Skin of body (tissue), 2 donors: ENCODE measurements around the gene SLC35G1. TPM values are rescaled to one million over a fixed set of nuclear protein-coding genes. Genes with fewer than 3 reads are reported as not detected.

Source experiments
- DNase-seq: peaks from one replicate; lab custom pipeline; 2025; lab: John Stamatoyannopoulos, UW
- total RNA-seq: library from RNA; depleted of rRNA; stranded (reverse); fragments of >200 nt; gene quantifications from one replicate; pipeline ENCODE4 v1.2.3, GENCODE V29; 2014

SLC35G1 gene
- total RNA-seq, 1 donor from 2014 or later, result 3.2 TPM

DNA sequence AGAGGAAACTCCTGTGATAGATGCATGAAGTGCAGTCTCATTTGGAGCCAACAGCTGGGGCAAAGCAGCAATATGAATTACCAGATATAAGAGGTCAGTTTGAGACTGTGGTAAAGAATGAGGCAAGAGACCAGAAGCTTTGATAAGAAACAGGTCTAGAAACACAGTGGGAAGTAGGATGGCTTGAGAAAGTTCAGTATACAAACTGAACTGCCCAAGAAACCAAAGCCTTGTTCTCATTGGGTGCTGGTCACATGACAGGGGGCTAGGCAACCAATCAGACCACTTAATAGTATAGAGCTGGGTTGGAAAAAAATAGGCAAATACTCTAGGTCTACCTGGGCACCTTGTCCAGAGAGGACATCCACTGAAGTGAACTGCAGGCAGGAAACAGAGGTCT lies 53.7 kb downstream of the SLC35G1 start:
- DNase-seq, result no peak

DNA sequence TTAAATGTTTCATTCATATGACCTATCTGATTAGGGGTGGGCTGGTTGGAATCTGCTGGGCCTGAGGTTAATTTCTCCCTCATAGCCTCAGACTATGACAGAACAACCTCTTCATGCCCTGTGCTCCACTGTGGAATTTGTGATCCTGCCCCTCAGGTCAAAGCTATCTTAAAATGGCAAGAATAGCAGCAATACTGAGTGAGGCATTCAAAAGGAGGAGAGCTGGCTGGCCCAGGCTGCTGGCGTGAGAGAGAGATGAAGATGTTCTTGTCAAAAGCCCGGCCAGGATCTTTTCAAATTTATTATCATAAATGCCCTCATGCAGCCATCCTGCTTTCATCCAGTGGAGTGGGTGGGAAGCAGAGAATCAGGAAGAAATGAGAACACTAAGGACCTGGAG lies 58.1 kb downstream of the SLC35G1 start:
- DNase-seq, result no peak

Other genes starting within 250 kb of the SLC35G1 start
- 30.9 TPM for gene FRA10AC1, start 191.4 kb upstream of the SLC35G1 start, total RNA-seq
- gene LGI1, start 136.0 kb upstream of the SLC35G1 start, total RNA-seq, result 2.6 TPM
- gene PLCE1, start 100.0 kb downstream of the SLC35G1 start, total RNA-seq, result 8.6 TPM